NCI-H2029 treated with DMSO at 0.1 percent for 48 hours (cell line): ENCODE data around the gene GLRX5.

Experiments used
- DNase-seq: peaks from one replicate; lab custom pipeline; 2025; lab: John Stamatoyannopoulos, UW

Gene GLRX5

DNA sequence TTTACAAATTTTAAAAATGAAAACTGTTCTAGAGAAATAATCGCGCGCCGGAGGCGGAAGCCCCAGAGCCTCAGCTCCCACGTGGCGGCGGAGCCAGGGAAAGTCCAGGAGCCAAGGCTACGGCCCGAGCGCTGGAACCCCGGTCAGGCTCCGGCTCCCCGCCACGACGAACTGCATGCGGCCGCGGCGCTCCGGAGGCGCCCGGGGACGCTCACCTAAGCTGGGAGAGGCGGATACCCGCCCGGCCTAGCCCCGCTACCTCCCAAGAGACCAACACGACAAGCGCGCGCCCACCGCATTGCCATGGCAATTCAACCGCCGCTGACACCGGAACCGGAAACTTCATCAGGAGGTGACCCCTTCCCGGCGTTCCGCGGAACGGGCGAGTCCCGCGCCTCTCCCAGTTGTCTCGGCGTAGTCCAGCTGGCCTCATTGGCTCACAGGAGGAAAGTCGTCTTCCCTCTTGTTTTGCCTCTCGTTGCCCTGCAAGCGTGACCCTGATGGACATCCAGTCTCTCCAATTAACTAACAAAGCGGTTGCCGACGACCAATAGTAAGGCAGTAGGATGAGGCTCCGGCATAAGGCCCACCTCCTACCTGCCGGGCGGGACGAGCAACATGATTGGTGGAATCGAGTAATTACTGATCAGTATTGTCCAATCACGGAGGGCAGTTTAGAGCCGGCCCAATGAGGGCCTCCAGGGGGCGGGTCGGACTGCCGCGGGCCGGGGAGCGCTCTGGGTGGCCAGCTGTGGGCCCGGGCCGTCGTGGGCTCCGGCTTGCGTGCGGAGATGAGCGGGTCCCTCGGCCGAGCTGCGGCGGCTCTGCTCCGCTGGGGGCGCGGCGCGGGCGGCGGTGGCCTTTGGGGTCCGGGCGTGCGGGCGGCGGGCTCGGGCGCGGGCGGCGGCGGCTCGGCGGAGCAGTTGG is at the start of gene GLRX5:
Gene GLRX5, plus strand, starts transcription at position 752 of the 927 bp plus-strand sequence. Its CDS starts 40 bp downstream, at position 792.
- peak; percentile 80 for DNase-seq

DNA sequence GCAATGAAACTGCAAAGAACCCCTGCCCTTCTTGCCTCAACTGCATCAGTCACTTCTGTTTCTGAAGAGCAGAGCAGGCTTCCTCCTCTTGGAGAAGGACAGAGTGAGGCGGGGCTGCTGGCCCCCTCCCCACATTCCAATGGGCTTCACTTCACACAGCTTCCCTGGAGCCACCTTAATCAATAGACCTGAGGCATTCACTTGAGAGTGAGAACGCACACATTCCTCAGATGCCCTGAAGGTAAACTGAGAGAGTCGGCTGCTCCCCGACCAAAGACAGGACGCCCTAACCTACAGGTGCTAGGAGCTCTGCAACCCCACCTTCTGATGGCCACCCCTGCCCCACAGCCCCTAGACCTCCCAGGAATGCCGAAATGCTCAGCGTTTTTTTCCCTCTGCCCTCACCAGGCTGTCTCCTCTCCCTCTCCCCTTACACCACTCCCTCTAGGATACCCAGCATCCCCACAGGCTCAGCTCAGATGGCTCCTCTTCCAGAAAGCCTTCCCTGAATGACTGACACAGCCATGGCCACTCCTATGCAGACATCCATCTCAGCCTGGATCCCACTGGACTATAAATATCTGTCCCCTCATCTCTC is 49.5 kb upstream of the GLRX5 start:
- no peak for DNase-seq

DNA sequence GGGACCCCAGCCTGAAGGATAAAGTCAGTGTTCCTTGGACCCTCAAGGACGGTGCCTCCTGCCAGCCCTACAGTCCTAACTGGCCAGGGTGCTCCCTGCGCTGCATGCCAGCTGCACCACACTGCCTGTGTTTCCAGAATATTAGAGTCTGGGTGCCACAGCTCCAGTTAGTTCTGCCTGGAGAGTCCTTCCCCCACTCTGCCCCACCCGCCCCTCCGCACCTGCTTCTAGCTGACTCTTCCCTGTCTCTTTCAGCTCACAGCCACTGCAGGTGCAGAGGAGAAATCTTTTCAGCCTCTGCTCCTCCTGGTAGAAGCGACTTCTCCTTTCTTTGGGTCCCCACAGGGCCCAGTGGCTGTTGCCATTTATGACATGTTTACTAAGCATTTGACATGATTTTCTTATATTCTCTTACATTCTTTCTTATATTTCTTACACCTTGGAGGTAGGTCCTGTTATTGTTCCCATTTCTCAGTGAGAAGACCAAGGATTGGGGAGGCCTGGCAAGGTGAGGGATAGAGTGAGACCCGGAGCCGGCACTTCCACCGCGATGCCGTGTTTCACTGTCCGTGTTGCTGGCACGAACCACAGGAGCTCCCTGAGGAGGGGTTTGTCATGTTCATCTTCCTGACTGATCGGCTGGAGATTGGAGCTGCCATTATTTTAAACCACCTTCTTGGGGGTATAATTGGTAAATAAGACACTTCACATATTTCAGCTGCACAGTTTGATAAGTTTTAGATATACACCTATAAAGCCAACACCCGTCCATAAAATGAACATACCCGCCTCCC is 47.8 kb upstream of the GLRX5 start:
- no peak for DNase-seq

DNA sequence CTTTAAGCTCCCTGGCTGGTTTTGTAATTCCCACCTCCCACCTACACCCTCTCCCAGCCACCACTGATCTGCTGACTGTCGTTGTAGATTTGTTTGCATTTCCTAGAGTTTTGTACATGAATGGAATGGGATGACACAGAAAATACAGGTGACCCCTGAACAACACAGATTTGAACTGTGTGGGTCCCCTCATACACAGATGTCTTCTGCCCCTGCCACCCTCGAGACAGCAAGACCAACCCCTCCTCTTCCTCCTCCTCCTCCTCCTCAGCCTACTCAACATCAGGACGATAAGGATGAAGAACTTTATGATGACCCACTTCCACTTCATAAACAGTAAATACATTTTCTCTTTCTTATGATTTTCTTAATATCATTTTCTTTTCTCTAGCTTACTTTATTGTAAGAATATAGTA is 47.2 kb upstream of the GLRX5 start:
- no peak for DNase-seq

DNA sequence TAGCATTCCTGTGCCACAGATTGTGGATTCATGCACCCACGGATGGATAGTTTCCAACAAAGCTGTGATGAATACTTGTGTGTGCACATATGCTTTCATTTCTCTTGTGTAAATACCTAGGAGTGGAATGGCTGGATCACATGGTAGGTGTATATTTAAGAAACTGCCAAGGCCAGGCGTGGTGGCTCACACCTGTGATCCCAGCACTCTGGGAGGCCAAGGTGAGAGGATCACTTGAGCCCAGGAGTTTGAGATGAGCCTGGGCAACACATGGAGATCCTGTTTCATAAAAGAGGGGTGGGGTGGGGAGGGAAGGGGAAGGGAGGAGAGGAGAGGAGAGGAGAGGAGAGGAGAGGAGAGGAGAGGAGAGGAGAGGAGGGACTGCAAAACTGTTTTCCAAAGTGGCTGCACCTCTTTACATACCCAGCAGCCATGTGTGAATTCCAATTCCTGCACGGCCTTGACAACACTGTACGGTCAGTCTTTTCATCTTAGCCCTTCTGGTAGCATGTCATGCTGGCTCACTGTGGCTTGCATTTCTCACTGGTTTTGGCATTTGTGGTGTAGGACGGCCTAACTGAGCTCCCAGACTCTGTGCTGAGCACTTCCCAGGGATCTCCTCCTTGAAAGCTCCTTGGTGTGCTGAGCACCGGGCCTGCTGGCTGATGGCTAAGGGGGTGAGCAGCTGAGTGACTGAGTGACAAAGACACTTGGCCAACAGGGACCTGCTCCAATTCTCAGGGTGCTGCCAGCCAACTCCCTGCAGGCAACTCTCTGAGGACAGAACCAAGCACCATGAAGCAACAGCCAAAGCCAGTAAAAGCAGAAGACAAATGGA is 46.3 kb upstream of the GLRX5 start:
- no peak for DNase-seq

DNA sequence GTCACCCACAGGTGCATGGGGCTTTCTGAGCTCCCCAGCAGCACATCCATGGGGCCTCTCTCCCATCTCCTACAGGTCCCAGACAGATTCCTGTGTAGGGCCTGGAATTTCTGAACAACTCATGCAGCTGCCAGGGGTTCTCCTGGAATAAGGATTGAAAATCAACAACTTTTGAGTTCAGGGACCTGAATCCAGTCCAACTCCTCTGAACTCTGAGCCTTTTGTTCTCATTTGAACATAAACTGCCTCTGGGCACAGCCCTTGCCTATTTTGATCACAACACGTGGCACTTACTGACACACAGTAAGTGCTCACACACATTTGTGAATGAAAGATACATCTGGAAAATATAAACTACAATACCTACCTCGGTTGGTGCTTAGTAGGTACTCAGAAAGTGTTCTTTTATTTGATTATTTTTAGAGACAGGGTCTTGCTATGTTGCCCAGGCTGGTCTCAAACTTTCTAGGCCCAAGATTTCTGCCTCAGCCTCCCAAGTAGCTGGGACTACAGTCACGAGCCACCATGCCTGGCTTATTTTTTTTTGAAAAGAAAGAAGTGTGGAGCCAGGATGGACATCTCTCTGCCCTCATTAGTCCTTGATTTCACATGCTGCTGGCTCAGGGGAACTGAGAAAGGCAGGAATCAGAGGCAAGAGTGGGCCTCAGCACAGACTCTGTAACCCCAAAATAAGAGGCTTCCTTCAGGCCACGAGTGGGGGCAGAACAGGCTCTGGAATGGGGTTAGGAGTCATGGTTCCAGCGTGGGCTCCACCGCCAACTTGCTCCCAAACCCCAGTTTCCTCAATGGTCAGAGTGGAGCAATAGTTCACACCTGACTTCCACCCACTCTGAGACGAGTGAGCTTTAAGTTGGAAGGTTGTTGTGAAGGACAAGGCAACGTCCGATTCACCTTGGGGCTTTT is 45.4 kb upstream of the GLRX5 start:
- no peak for DNase-seq

DNA sequence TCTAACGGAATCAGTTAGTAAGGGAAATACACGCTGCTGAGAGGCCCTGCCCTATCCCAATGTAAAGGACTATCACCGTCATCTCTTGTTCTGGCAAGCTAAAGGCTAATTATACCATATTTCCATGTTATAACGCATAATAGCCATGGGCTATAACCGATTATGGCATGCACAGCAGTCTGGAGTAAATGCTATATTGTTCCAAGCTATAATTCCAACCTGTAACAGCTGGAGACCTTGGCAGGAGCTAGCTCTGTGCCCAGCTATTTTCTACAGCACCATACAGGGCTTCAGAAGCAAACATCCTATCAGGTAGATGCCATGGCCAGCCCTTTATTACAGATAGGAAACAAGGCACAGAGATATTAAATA is 44.7 kb upstream of the GLRX5 start:
- DNase-seq, result no peak

DNA sequence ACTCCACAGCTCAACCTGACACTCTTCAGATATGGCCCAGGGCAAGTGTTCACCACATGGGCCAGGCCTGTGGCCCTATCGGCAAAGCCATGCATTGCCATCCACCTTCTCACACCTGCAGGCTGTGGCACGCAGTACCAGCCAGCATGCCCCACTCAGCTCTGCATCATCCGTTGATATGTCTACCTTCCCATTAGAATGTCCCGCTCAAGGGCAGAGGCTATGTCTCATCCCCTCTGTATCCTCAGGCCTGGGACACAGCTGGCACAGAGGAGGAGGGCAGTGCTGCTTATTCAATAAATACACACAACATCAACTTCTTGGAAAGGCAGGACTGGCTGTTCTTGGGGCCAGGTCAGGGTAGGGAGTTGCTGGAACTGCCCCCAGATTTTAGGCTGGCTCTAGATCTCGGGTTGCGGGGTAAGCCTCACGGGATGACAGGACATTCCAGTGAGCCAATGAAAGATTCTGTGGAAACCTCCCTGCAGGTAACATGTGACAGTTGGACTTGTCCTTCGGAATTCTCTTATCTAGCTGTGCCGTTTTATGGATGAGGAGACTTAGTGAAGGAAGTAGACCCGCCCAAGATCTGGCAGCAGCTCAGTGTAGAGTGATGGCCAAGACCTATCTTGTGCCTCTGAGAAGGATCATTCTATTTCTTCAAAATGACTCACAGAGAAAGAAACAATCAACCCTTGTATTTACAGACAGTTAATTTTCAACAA is 44.0 kb upstream of the GLRX5 start:
- no peak for DNase-seq

DNA sequence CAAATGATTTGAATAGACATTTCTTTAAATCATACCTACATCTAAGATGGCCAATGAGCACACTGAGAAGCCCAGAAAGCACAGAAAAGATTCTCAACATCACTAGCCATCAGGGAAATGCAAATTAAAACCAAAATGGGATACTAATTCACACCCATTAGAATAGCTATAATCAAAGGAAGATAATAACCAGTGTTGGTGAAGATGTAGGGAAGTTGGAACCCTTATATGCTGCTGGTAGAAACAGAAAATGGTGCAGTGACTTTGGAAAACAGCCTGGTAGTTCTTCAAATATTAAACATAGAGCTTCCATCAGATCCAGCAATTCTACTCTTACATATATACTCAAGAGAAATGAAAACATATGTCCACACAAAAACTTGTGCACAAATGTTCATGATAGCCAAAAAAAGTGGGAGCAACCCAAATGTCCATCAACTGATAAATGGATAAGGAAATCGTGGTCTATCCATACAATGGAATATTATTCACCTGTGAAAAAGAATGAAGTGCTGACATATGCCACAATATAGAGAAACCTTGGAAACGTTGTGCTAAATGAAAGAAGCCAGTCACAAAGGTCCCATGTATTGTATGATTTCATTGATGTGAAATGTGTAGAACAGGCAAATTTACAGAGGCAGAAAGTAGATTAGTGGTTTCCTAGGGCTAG is 42.8 kb upstream of the GLRX5 start:
- DNase-seq, result no peak

DNA sequence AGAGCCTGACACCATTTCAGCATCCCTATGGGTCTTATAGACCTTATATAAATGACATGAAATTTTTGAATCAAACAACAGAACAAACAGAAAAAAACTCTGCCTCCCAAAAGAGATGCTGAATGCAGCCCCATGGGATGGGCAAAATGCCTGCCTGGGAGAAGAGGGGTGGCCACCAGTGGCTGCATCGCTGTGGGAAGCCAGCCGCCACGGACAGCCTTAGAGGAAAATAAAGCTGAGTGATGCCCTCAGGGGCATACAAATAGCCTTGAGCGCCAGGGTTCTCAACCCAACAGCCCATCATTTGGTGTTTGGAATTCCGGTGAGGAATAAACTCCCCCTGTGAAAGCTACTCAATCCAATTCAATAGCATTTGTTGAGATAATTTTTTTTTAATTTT is 41.3 kb upstream of the GLRX5 start:
- no peak for DNase-seq

DNA sequence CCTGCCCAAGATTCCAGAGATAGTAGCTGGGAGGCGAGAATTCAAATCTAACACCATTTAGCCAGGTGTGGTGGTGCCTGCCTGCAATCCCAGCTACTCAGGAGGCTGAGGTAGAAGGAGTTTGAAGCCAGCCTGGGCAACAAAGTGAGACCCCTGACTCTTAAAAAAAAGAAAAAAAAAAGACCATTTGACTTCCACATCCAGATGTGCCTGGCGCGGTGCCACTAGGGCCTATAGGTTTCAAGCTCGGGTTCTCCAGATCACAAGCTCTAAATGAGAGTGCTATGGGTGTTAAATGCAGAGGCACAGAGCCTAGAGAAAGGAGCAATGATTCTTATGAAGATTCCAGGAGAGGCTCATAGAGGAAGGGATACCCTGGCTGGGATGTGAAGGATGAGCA is 40.9 kb upstream of the GLRX5 start:
- no peak for DNase-seq

DNA sequence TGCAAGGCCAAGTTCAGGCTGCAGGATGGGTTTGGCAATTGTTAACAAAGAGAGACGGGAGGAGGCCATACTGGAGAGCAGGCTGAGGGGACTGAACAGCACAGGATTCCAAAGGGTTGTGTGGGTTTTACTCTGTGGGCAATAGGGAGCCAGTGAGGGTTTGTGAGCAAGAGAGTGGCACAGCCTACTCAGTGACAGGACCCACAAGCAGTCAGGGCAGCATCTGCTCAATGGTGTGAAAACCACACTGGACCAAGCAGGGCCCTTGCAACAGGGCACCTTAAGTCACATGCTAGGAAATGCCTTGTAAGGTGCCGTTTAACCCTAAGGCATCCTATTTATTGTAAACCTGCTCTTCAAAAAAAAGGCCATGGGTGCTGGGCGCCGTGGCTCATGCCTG is 40.4 kb upstream of the GLRX5 start:
- DNase-seq, result no peak

DNA sequence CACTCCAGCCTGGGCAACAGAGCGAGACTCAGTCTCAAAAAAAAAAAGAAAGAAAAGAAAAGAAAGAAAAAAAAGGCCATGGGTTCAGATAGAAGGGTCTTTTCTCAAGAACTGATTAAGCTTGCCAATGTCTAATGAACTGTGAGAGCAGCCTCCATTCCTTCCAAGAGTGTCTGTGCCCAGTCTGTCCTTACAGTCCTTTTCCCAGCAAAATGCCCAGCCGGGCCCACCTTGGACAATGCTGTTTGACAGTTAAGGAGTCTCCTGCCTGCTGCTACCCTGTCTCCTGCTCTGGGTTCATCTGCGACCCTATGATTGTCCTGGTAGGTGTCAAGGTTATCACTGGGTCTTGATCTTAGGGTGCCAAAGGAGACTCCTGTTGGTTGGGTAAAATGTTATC is 39.8 kb upstream of the GLRX5 start:
- DNase-seq, result no peak

DNA sequence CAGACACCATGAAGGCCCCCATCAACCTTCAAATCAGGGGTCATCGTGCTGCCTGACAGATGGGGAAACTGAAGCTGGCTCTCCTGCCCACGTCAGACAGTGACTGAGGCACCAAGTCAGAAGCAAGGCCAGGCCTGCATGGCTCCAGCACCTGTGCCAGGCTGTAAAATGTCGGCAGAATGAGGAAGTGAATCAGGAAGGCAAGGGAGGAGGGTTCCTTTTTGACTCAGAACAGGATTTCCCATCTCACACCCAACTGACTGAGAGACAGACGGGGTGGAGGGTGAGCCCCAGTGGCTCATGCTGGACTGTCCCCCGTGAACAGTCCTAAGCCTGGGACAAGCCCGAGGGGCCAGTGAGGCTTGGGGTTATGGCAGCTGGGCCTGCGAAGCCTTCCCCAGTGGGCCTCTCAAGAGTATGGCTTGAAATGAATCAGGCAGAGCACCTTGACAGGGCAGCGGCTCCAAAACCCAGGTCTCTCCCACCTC is 39.3 kb upstream of the GLRX5 start:
- DNase-seq, result no peak

DNA sequence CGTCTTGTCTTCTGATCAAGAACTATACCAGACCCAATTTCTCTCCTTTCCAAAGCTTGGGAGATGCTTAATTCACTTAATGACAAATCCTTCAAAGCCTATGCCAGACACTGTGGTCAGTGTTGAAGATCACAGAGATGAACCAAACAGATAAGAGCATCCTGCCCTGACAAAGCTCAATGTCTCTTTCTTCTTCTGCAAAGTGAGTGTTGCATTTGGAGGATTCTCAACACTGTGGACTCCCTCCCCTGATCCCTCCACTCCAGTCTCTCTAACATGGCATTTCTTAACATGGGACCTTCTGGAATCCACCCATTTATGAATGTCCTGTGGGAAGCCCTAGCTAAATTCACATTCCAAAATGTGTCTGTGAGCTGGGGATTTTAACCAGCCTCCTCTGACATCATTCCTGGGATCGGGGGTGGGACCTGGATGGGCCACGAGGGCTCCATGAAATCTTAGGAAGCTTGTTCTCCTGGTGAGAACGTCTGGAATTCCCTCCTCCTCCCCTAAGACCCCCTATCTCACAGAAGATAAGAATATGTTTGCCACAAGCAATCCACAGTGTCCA is 38.7 kb upstream of the GLRX5 start:
- no peak for DNase-seq

DNA sequence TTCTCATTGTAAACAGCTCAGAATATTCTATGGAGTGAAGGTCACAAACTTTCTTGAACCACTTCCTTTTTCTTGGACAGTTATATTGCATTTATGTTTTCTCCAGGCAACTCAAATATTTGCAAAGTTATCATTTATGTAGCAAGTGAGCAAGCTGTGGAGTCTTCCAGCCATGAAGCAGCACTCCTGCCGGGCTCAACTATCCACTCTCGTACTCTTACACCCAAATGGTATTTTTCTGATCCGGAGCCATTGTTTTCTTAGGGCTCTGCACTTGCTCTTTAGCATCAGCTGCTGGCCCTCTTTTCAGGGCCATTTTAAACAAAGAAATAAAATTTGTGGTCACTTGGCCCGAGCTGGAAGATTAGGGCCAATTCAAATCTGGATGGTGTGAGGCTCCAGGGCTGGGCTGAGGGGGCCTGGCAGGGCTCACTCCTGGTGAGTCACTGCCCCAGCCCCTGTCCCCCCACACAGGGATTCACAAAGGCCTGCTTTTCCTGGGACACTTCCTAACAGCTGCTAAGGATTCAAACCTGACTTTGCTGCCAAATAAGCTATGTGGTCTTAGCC is 38.1 kb upstream of the GLRX5 start:
- no peak for DNase-seq

DNA sequence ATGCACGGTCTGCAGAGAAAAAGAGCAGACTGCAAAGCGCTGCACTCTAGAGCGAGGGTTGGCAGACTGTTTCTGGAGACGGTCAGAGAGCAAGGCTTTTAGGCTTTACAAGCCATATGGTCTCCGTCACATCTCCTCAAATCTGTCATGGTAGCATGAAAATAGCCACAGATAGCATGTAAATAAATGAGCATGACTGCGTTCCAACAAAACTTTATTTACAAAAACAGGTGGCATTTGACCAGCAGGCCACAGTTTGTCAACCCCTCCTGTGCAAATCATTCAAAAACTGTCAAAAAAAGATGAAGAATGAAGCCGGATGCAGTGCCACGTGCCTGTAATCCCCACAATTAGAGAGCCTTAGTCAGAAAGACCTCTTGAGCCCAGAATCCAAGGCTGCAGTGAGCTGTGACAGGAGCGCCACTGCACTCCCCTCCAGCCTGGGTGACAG is 37.3 kb upstream of the GLRX5 start:
- no peak for DNase-seq

DNA sequence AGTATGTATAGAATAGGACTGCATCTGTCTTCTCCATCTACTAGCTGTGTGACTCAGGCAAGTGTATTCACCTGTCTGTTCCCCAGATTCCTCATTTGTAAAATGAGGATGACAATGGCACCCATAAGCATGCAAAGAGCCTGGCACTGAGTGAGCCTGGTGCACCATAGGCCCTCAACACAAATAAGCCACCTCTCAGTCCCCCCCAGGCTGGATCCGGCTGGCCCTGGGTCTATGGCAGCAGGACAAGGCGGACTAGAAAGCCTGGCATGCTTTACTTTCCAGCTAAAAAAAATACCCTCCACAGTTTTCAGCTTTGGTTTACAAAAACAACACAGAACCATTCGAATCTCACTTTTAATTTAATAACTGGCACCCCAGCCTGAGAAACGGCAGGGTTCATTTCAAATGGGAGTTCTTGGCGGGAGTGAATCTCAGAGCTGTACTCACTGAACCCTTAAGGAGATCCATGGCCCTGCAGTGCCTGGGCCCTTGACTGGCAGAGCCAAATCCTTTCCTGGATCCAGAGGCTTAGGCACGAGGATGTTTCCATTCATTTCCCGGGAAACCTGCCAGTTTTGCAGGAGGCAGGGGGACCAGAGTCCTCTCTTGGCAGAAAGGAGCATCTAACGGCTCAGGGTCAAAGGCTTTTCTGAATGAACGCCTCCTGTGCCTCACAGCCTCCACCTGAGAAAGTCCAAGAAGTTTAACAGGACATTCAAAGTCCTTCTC is 36.1 kb upstream of the GLRX5 start:
- DNase-seq, result peak; percentile 4
